ENCODE data around the gene TMEM40. TPM values are rescaled to one million over a fixed set of nuclear protein-coding genes. Genes with fewer than 3 reads are reported as not detected.
"Not testable (repeated sequence)": the region's sequence is repeated elsewhere in the genome, so short reads cannot be mapped to it uniquely, and the experiment has no call there.

Gene TMEM40
- polyA plus RNA-seq, 2 donors = 277 to 722 TPM

- Histone ChIP-seq H3K36me3 (ENCODE audit: control insufficient read depth in 2 of 2, insufficient read depth in 2 of 2, low read length in 1 of 2) (no peaks in the 10 kb centered on the region), H3K9me3 (ENCODE audit: control insufficient read depth in 2 of 2, insufficient read depth in 1 of 2, low read depth in 1 of 2, low read length in 1 of 2) (no peaks in the 10 kb centered on the region), H3K27me3 (ENCODE audit: control insufficient read depth in 1 of 2, insufficient read depth in 2 of 2, low read length in 2 of 2) (no peaks in the 10 kb centered on the region), H3K4me3 (ENCODE audit: low read depth in 1 of 2, low read length in 2 of 2) (no peak overlapping the region), H3K27ac (ENCODE audit: low read depth in 2 of 2, low read length in 1 of 2) (no peak overlapping the region), H3K4me1 (ENCODE audit: control insufficient read depth in 2 of 2, insufficient read depth in 2 of 2, low read length in 1 of 2) (no peaks in the 10 kb centered on the region)
- WGBS, 2 donors = 81 to 82% methylated on average over 2 of the region's 2 CpGs
These were observed 31.1 kb downstream of the TMEM40 start for GRCh38 chr3:12727937-12728336.

GRCh38 chr3:12727481-12727880 lies 31.6 kb downstream of the TMEM40 start:
- 51 to 74% methylated on average over 3 of the region's 3 CpGs for WGBS, 2 donors
- H3K36me3 ChIP-seq (ENCODE audit: control insufficient read depth in 2 of 2, insufficient read depth in 2 of 2, low read length in 1 of 2) = no peaks in the 10 kb centered on the region
- H3K9me3 ChIP-seq (ENCODE audit: control insufficient read depth in 2 of 2, insufficient read depth in 1 of 2, low read depth in 1 of 2, low read length in 1 of 2) = no peaks in the 10 kb centered on the region
- no peaks in the 10 kb centered on the region for H3K4me1 ChIP-seq (ENCODE audit: control insufficient read depth in 2 of 2, insufficient read depth in 2 of 2, low read length in 1 of 2)
- no peak overlapping the region for H3K27ac ChIP-seq (ENCODE audit: low read depth in 2 of 2, low read length in 1 of 2)
- no peaks in the 10 kb centered on the region for H3K27me3 ChIP-seq (ENCODE audit: control insufficient read depth in 1 of 2, insufficient read depth in 2 of 2, low read length in 2 of 2)
- H3K4me3 ChIP-seq (ENCODE audit: low read depth in 1 of 2, low read length in 2 of 2) = no peak overlapping the region

GRCh38 chr3:12725436-12725835 lies 33.6 kb downstream of the TMEM40 start:
- no peaks in the 10 kb centered on the region for H3K4me1 ChIP-seq (ENCODE audit: control insufficient read depth in 2 of 2, insufficient read depth in 2 of 2, low read length in 1 of 2)
- H3K4me3 ChIP-seq (ENCODE audit: low read depth in 1 of 2, low read length in 2 of 2) = no peak overlapping the region
- H3K36me3 ChIP-seq (ENCODE audit: control insufficient read depth in 2 of 2, insufficient read depth in 2 of 2, low read length in 1 of 2) = no peaks in the 10 kb centered on the region
- no peaks in the 10 kb centered on the region for H3K9me3 ChIP-seq (ENCODE audit: control insufficient read depth in 2 of 2, insufficient read depth in 1 of 2, low read depth in 1 of 2, low read length in 1 of 2)
- 85 to 89% methylated on average over 1 of the region's 1 CpG for WGBS, 2 donors
- no peaks in the 10 kb centered on the region for H3K27me3 ChIP-seq (ENCODE audit: control insufficient read depth in 1 of 2, insufficient read depth in 2 of 2, low read length in 2 of 2)
- H3K27ac ChIP-seq (ENCODE audit: low read depth in 2 of 2, low read length in 1 of 2) = no peak overlapping the region

GRCh38 chr3:12724794-12725193 lies 34.3 kb downstream of the TMEM40 start:
- Histone ChIP-seq H3K27me3 (ENCODE audit: control insufficient read depth in 1 of 2, insufficient read depth in 2 of 2, low read length in 2 of 2) (no peaks in the 10 kb centered on the region), H3K27ac (ENCODE audit: low read depth in 2 of 2, low read length in 1 of 2) (no peak overlapping the region)
- WGBS, 2 donors = 86 to 91% methylated on average over 4 of the region's 4 CpGs

GRCh38 chr3:12723362-12723761 lies 35.7 kb downstream of the TMEM40 start:
- not testable (repeated sequence) for H3K9me3 ChIP-seq (ENCODE audit: control insufficient read depth in 2 of 2, insufficient read depth in 1 of 2, low read depth in 1 of 2, low read length in 1 of 2); H3K36me3 ChIP-seq (ENCODE audit: control insufficient read depth in 2 of 2, insufficient read depth in 2 of 2, low read length in 1 of 2); H3K4me1 ChIP-seq (ENCODE audit: control insufficient read depth in 2 of 2, insufficient read depth in 2 of 2, low read length in 1 of 2); H3K27me3 ChIP-seq (ENCODE audit: control insufficient read depth in 1 of 2, insufficient read depth in 2 of 2, low read length in 2 of 2); H3K4me3 ChIP-seq (ENCODE audit: low read depth in 1 of 2, low read length in 2 of 2)
- H3K27ac ChIP-seq (ENCODE audit: low read depth in 2 of 2, low read length in 1 of 2) = peak overlapping the region in 1 of 2 donors; percentile 7

More at GRCh38 chr3:12724794-12725193, 34.3 kb downstream of the TMEM40 start:
- H3K9me3 ChIP-seq (ENCODE audit: control insufficient read depth in 2 of 2, insufficient read depth in 1 of 2, low read depth in 1 of 2, low read length in 1 of 2) = no peaks in the 10 kb centered on the region
- no peaks in the 10 kb centered on the region for H3K36me3 ChIP-seq (ENCODE audit: control insufficient read depth in 2 of 2, insufficient read depth in 2 of 2, low read length in 1 of 2)
- H3K4me1 ChIP-seq (ENCODE audit: control insufficient read depth in 2 of 2, insufficient read depth in 2 of 2, low read length in 1 of 2) = peaks cover 0 to 2% of the 10 kb centered on the region in 2 donors
- no peak overlapping the region for H3K4me3 ChIP-seq (ENCODE audit: low read depth in 1 of 2, low read length in 2 of 2)

GRCh38 chr3:12722226-12722625 lies 36.8 kb downstream of the TMEM40 start:
- Histone ChIP-seq H3K27me3 (ENCODE audit: control insufficient read depth in 1 of 2, insufficient read depth in 2 of 2, low read length in 2 of 2) (no peaks in the 10 kb centered on the region), H3K4me1 (ENCODE audit: control insufficient read depth in 2 of 2, insufficient read depth in 2 of 2, low read length in 1 of 2) (peaks cover 0 to 2% of the 10 kb centered on the region in 2 donors), H3K9me3 (ENCODE audit: control insufficient read depth in 2 of 2, insufficient read depth in 1 of 2, low read depth in 1 of 2, low read length in 1 of 2) (no peaks in the 10 kb centered on the region), H3K4me3 (ENCODE audit: low read depth in 1 of 2, low read length in 2 of 2) (no peak overlapping the region), H3K27ac (ENCODE audit: low read depth in 2 of 2, low read length in 1 of 2) (no peak overlapping the region), H3K36me3 (ENCODE audit: control insufficient read depth in 2 of 2, insufficient read depth in 2 of 2, low read length in 1 of 2) (no peaks in the 10 kb centered on the region)
- WGBS, 2 donors = 73 to 81% methylated on average over 3 of the region's 3 CpGs

- H3K4me3 ChIP-seq (ENCODE audit: low read depth in 1 of 2, low read length in 2 of 2) = peak overlapping the region in 1 of 2 donors; percentile 8
These were observed 38.8 kb downstream of the TMEM40 start for GRCh38 chr3:12719984-12720898.

GRCh38 chr3:12719541-12719940 lies 39.5 kb downstream of the TMEM40 start:
- H3K27ac ChIP-seq (ENCODE audit: low read depth in 2 of 2, low read length in 1 of 2) = no peak overlapping the region
- H3K9me3 ChIP-seq (ENCODE audit: control insufficient read depth in 2 of 2, insufficient read depth in 1 of 2, low read depth in 1 of 2, low read length in 1 of 2) = no peaks in the 10 kb centered on the region
- peaks cover 0 to 2% of the 10 kb centered on the region in 2 donors for H3K4me1 ChIP-seq (ENCODE audit: control insufficient read depth in 2 of 2, insufficient read depth in 2 of 2, low read length in 1 of 2)
- H3K27me3 ChIP-seq (ENCODE audit: control insufficient read depth in 1 of 2, insufficient read depth in 2 of 2, low read length in 2 of 2) = no peaks in the 10 kb centered on the region
- no peak overlapping the region for H3K4me3 ChIP-seq (ENCODE audit: low read depth in 1 of 2, low read length in 2 of 2)
- WGBS, 2 donors = 37 to 44% methylated on average over 7 of the region's 7 CpGs
- H3K36me3 ChIP-seq (ENCODE audit: control insufficient read depth in 2 of 2, insufficient read depth in 2 of 2, low read length in 1 of 2) = no peaks in the 10 kb centered on the region

More at GRCh38 chr3:12719984-12720898, 38.8 kb downstream of the TMEM40 start:
- Histone ChIP-seq H3K27ac (ENCODE audit: low read depth in 2 of 2, low read length in 1 of 2) (no peak overlapping the region), H3K9me3 (ENCODE audit: control insufficient read depth in 2 of 2, insufficient read depth in 1 of 2, low read depth in 1 of 2, low read length in 1 of 2) (no peaks in the 10 kb centered on the region), H3K36me3 (ENCODE audit: control insufficient read depth in 2 of 2, insufficient read depth in 2 of 2, low read length in 1 of 2) (no peaks in the 10 kb centered on the region), H3K4me1 (ENCODE audit: control insufficient read depth in 2 of 2, insufficient read depth in 2 of 2, low read length in 1 of 2) (peaks cover 0 to 2% of the 10 kb centered on the region in 2 donors), H3K27me3 (ENCODE audit: control insufficient read depth in 1 of 2, insufficient read depth in 2 of 2, low read length in 2 of 2) (no peaks in the 10 kb centered on the region)
- 18 to 20% methylated on average over 17 of the region's 17 CpGs for WGBS, 2 donors

- peaks cover 0 to 3% of the 10 kb centered on the region in 2 donors for H3K27me3 ChIP-seq (ENCODE audit: control insufficient read depth in 1 of 2, insufficient read depth in 2 of 2, low read length in 2 of 2)
- 37 to 41% methylated on average over 3 of the region's 3 CpGs for WGBS, 2 donors
These were observed 42.4 kb downstream of the TMEM40 start for GRCh38 chr3:12716605-12717151.

More at GRCh38 chr3:12716605-12717151, 42.4 kb downstream of the TMEM40 start:
- Histone ChIP-seq H3K36me3 (ENCODE audit: control insufficient read depth in 2 of 2, insufficient read depth in 2 of 2, low read length in 1 of 2) (no peaks in the 10 kb centered on the region), H3K27ac (ENCODE audit: low read depth in 2 of 2, low read length in 1 of 2) (no peak overlapping the region), H3K9me3 (ENCODE audit: control insufficient read depth in 2 of 2, insufficient read depth in 1 of 2, low read depth in 1 of 2, low read length in 1 of 2) (no peaks in the 10 kb centered on the region), H3K4me3 (ENCODE audit: low read depth in 1 of 2, low read length in 2 of 2) (no peak overlapping the region), H3K4me1 (ENCODE audit: control insufficient read depth in 2 of 2, insufficient read depth in 2 of 2, low read length in 1 of 2) (peaks cover 0 to 2% of the 10 kb centered on the region in 2 donors)

Measured in esophagus (tissue), 2 donors.